Neural progenitor cell (in vitro differentiated cells): ENCODE results near the gene PSD2.

Source experiments
- EZH2 ChIP-seq: fragments of 200-600 bp; sonication (generic); IDR thresholded peaks from 2 replicates; pipeline ENCODE4 v1.6.1; 2017; ENCODE audit warnings: antibody characterized with exemption, mild to moderate bottlenecking, moderate library complexity
- TF ChIP-seq, protein P1 (sequence below): fragments of 200-600 bp; sonication (generic); IDR thresholded peaks from 2 replicates; pipeline ENCODE4 v1.5.1; 2017; ENCODE audit warnings: antibody characterized with exemption, mild to moderate bottlenecking

DNA sequence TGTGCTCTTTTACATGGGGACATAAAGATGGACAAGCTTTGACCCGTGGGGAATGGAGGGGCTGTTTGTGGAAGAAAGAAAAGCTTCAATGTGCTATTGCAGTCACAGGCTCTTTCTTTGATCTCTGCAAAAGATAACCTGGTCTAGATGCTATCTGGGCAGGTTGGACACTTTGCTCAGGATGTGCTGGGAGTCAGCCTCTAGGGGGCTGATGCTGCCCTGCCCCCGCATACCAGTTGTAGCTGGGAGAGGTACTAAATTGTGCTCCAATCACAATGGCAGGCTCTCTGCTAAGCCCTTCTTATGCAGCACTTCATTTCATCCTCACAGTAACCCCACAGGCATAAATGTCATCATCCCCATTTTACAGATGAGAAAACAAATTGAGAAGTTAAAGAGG lies 67.2 kb downstream of the PSD2 start:
- TF ChIP-seq, protein P1, sequence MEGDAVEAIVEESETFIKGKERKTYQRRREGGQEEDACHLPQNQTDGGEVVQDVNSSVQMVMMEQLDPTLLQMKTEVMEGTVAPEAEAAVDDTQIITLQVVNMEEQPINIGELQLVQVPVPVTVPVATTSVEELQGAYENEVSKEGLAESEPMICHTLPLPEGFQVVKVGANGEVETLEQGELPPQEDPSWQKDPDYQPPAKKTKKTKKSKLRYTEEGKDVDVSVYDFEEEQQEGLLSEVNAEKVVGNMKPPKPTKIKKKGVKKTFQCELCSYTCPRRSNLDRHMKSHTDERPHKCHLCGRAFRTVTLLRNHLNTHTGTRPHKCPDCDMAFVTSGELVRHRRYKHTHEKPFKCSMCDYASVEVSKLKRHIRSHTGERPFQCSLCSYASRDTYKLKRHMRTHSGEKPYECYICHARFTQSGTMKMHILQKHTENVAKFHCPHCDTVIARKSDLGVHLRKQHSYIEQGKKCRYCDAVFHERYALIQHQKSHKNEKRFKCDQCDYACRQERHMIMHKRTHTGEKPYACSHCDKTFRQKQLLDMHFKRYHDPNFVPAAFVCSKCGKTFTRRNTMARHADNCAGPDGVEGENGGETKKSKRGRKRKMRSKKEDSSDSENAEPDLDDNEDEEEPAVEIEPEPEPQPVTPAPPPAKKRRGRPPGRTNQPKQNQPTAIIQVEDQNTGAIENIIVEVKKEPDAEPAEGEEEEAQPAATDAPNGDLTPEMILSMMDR = peak; percentile 37
- no peak for TF ChIP-seq EZH2
